GM18505 (cell line): ENCODE measurements around the gene CHSY1.
A peak's percentile ranks its signal among the peaks of the same experiment; 100 is the strongest.

Source experiments
- ATAC-seq: cut with Tn5 transposase; IDR thresholded peaks from one replicate; pipeline ENCODE4 v1.9.1; 2021; ENCODE audit not compliant: unreplicated experiment
- POLR2A ChIP-seq: IDR thresholded peaks from 4 replicates; pipeline ENCODE4 v1.6.1; 2011; ENCODE audit warnings: borderline replicate concordance; ENCODE audit not compliant: insufficient read depth, insufficient read length; ENCODE audit errors: extremely low read depth

The CHSY1 gene

DNA sequence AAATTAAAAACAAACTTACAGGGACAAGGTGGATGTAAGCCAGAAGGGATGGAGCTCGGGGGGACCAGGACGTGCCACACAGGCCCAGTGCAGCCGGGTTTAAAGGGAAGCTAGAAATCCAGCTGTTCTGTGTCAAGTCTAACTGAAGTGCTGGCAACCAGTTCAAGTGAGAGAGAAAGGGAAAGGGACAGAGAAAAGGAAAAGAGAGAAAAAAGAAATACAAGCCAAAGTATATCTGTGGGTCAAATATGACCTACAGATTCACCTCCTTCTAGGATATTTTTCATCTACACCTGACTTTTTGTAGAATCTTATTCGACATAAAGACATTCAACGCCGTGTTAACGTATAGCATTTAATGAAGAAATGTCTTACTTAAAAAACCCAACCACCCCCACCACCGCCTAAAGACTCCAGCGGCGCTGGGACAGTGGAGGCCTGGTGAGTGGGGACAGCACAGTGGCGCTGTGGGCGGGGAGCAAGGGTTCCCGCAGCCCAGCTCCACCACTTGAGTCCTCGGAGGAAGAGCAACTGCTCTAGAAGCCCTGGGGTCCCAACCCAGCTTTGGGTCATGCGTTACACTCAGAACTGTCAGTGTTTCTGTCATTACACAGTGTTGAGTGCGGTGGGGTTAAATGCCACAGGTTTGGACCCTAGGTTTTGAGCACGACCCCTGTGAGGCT lies 62.3 kb downstream of the CHSY1 start:
- ATAC-seq, result no peak
- no peak for TF ChIP-seq POLR2A

DNA sequence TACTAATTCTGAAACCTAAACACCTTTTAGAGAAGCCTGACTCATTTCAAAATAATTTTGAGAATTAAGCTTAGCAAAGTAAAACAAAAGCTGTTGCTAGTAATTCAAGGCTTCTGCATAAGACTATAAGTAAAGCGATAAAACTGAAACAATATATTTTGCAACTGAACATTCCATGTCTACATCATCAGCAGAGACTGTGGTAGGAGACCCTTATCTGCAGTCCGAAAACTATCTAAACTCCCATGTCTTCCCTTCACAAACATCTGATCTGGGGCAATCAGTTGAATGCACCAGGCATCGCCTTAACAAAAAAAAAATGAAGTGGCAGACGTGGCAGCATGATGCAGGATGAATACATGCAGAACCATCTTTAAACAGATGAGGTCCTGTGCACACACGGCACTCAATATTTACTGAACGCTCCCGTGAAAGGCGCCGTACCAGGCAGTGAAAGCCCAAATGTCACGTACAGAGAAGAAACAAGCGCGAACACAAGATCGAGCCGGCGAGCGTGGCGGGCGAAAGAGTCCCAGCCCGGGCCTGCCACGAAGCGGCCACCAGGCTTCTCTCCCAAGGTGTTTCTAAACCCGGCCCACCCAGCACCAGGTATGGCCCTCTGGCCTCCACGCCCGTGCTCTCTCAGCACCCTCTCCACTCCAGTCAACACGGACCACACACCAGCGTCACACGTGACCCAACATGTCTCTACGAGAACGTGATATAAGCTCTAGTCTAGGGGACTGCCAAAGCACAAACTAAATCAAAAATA lies 63.0 kb downstream of the CHSY1 start:
- peak; percentile 54 for ATAC-seq
- no peak for TF ChIP-seq POLR2A

DNA sequence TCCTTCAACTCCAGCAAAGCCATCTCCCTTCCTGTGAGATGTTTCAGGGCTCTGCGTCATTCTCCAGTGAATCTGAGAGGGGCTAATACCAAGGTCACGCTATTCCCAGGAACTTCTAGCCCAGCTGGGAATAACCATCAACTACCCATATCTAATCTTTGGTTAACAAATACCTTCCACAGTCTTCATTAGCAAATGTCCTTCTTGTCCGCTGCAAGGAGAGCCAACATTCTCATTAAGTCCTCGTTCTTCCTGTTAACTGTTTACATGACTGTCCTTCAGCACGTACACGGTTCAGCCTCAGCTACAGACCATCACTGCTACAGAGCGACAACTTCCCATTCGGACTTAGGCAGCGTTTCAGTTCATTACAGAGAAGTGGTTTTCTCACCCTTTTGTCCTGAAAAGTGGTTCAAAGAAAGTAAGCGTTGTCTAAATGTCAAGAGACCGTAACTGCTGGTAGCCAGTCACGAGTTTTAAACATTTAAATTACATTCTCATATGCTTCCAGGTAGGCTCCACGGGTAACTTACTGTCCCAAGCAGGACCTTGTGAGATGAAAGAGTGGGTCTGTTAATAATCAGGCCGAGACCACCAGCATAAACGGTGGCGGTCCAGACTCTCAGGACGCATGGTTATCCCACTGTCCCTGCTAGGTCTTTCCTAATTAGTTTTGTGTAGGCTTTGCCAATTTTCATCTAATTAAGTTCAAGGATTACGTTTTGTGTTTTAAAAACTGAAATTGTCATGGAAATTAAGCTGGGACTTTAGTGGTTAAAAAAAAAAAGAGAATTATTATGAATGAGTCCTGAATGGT lies 63.8 kb downstream of the CHSY1 start:
- no peak for ATAC-seq
- TF ChIP-seq POLR2A, result no peak

DNA sequence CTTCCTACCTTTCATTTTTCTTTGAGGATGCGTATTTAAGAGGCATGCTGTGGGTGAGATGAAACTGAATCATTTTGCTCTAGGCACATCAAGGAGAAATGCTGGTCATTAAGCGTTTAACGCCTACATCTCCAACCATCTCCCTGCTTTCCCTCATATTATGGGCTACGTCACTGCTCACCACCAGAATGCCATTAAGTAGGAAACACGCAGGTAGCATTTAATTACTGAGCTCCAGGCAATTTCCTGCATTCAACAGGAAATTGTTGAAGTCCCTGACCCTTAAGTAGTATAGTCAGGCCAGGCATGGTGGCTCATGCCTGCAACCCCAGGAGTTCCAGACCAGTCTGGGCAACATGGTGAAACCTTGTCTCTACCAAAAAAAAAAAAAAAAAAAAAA lies 66.1 kb downstream of the CHSY1 start:
- ATAC-seq, result no peak
- no peak for TF ChIP-seq POLR2A

DNA sequence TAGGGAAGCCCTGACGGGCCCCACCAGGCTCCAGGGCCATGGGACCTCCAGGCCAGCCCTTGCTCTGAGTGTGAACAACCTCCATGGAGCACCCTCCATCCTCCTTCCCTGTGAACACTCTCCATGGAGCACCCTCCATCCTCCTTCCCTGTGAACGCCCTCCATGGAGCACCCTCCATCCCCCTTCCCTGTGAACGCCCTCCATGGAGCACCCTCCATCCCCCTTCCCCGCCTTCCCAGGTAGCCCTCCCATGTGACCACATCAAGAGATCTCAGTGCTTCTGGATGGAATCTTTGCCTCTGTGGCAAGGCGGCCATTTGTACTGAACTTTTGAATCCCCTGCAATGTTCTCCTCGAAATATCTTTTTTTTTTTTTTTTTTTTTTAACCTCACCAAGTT lies 66.5 kb downstream of the CHSY1 start:
- ATAC-seq, result no peak
- TF ChIP-seq POLR2A, result no peak

DNA sequence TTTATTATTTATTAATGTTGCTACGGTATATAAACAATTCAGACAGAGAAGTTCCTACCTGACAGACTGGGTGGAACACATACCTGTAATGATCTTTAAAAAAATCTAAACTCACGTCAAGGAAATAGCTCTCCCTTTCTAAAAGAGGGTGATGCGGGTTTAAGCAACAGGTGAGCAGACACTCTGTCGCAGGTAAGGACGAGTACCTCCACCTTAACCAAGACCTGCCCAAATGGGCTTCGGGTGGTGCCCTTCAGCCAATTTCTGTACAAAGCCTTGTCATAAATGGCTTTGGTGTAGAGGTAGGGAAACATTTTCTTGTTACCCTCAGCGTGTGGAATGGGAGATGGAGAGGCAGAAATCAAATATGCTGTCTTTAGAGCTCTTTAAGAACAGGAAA lies 67.0 kb downstream of the CHSY1 start:
- TF ChIP-seq POLR2A, result no peak
- ATAC-seq, result no peak

DNA sequence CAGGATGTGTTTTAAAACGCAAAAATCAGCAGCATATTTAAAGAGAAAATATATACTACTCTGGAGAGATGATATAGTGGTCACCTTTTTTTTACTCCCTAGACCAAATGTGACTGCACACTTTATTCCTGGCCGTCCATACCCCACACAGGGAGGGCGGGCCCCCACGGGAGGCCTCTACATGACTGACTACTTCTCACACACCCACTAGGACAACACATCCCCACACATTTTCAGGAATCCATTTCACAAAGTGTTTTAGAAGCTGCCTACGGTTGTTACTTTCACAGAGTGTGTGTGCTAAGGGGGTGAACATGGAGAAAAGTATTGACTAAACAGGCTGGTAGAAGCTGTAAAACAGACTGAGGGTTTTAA lies 67.9 kb downstream of the CHSY1 start:
- no peak for ATAC-seq
- no peak for TF ChIP-seq POLR2A

DNA sequence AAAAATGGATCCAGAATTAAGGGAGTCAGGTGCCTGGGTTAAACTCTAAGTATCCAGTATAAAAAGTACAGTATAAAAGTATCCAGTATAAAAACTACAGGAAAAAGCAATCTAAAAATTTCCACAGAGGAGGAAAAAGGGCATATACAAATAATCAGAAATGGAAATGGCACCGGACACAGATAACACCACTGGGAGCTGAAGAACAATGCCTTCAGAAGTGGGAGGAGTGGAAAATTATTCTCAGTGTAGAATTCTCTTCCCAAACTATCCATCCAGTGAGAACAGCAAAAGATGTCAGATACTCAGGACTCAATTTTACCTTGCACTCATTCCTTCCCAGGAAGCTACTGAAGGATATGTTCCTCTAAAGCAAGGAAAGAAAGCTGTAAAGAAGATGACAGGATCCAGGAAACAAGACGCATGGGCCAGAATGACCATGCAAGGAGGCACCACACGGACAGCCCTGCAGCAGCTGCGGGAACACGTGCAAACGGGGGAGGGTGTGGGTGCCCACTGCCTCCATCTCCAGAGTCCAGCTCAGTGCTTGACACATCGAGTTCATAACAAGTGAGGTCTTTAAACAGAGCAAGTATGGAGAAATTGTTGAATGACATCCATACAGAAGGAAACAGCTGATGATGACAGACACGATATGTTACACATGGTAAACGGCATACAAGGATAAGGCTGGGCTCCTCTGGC lies 68.5 kb downstream of the CHSY1 start:
- no peak for ATAC-seq

DNA sequence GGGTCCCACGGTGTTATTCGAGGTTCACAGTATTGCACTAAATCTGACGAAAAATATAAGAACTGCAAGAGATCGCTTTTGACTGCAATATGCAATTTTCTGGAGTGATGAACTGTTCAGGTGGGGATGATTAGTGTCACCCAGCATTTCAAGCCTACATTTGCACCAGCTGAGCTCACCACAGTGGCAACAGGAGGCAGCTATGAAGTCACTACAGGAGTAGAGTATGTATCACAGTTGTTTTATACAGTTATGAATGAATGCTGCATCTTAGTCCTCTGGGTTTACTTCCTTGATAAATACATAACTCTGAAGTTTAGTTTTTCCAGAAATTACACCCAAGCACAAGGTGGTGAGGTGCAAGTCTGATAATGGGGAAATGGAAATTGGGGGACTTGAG lies 69.6 kb downstream of the CHSY1 start:
- no peak for TF ChIP-seq POLR2A
- no peak for ATAC-seq

More for the DNA sequence above, 68.5 kb downstream of the CHSY1 start:
- TF ChIP-seq POLR2A, result no peak

DNA sequence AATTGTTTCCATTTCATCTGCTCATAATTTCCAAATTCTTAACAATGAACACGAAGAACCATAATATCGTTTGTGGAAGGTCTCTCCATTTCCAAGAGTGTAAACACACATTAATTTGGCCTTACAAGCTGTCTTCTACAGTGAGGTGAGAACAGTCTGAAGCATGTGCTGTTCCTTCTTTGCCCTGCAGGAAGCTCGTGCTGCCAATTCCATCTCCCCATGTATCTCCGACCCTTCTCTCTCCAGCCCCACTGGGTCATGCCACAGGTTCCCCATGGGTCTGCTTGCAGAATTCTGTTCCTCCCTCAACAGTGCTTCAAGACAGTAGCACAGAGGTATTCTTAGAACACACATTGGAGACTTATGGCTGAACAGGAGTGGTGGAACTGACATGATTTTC lies 70.5 kb downstream of the CHSY1 start:
- no peak for ATAC-seq
- TF ChIP-seq POLR2A, result no peak

DNA sequence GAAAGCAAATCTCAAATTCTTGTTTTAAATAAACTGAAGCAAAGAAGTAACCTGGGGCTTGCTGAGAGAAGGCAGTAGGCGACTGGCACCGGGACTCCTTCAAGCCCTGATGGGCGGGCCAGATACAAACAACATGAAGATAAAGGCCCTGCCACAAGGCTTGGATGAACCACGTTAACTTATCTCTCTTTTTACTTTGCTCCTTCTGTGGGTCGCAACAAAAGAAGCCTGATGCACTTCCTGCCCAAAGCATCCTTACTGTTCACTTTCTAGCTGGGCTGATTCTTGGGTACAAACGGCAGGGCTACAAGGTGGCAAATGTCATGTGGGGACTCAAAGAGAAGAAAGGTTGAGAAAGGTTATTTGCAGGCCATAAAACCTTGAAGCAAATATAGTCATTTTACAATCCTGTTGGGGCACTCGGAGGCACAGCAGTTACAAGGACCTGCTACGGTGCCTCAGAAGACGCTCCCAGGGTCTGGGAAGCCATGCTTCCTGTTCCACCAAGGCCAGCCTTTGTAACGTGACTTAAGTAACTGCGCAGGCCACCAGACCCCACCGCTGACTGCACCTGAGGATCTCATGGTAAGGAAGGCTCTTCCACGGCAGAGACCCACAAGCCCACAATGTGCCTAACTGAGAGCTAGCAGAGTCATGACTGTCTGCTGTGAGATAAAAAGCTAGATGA lies 71.1 kb downstream of the CHSY1 start:
- ATAC-seq, result no peak
- TF ChIP-seq POLR2A, result no peak

DNA sequence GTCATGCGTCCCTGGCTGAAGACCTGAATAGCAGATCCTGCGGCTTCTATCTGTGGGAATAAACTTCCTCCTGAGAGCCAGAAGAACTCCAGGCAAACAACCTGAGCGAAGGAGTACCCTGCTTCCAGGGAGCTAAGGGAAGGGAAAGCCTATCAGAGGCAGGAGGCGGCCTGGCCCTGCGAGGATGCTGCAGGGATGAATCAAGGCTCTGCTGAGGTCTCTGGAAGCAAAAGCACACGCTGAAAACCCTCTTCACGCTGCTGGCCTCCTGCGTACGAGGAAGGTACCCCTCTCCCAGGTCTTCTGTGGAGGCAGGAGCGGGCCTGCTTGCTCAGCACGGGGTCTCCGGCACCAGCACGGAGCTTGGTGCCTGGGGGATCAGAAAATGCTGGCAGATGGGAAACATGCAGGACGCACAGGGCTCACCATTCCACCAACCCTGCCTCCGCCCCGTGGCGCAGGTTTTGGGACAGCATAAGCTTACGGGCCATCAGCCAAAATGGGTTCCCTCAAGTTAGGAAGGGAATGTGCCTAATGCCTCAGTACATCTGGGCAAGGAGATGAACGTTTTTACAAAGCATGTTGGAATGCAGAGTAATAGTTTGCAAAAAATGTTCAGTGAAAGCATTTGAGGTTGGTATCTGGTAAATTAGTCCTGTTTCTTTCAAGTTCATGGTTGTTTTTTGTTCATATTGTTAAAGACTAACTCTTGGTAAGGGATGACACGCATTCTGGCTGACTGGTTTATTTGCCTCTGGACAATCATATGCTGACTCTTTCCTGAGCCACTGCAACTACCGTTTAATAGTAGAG lies 72.3 kb downstream of the CHSY1 start:
- TF ChIP-seq POLR2A, result no peak
- ATAC-seq, result no peak
